ENCODE data around the gene TGFBR1.
A peak's percentile ranks its signal among the peaks of the same experiment; 100 is the strongest.
"Not testable (repeated sequence)": the region's sequence is repeated elsewhere in the genome, so short reads cannot be mapped to it uniquely, and the experiment has no call there.

TGFBR1 gene

GRCh38 chr9:99187311-99187710 is 82.4 kb downstream of the TGFBR1 start:
- TF ChIP-seq POLR2AphosphoS5 (IDR thresholded peaks at IDR 0.05; ENCODE audit: low read depth, low read length) (no peak), POLR2A (IDR thresholded peaks at IDR 0.05; ENCODE audit: low read depth, low read length) (no peak)
- DNase-seq (ENCODE audit: insufficient read length), result no peak
- FAIRE-seq, result no peak

- DNase-seq (ENCODE audit: insufficient read length) (no peak), FAIRE-seq (no peak)
- no peak for TF ChIP-seq POLR2AphosphoS5 (IDR thresholded peaks at IDR 0.05; ENCODE audit: low read depth, low read length)
- no peak for TF ChIP-seq TAF1 (IDR thresholded peaks at IDR 0.05; ENCODE audit: borderline replicate concordance, low read depth, low read length)
- no peak for TF ChIP-seq POLR2A (IDR thresholded peaks at IDR 0.05; ENCODE audit: low read depth, low read length)
These were observed 84.3 kb downstream of the TGFBR1 start for GRCh38 chr9:99189186-99189585.

- no peak for TF ChIP-seq POLR2AphosphoS5 (IDR thresholded peaks at IDR 0.05; ENCODE audit: low read depth, low read length)
- FAIRE-seq, result no peak
- DNase-seq (ENCODE audit: insufficient read length), result no peak
These were observed 85.1 kb downstream of the TGFBR1 start for GRCh38 chr9:99189887-99190596.

- DNase-seq (ENCODE audit: insufficient read length) (no peak), FAIRE-seq (no peak)
- TF ChIP-seq POLR2A (IDR thresholded peaks at IDR 0.05; ENCODE audit: low read depth, low read length) (no peak), POLR2AphosphoS5 (IDR thresholded peaks at IDR 0.05; ENCODE audit: low read depth, low read length) (no peak), TAF1 (IDR thresholded peaks at IDR 0.05; ENCODE audit: borderline replicate concordance, low read depth, low read length) (no peak)
These were observed 85.8 kb downstream of the TGFBR1 start for GRCh38 chr9:99190597-99191283.

- FAIRE-seq (peak; percentile 66), DNase-seq (ENCODE audit: insufficient read length) (no peak)
- TF ChIP-seq POLR2AphosphoS5 (IDR thresholded peaks at IDR 0.05; ENCODE audit: low read depth, low read length) (no peak), TAF1 (IDR thresholded peaks at IDR 0.05; ENCODE audit: borderline replicate concordance, low read depth, low read length) (no peak), POLR2A (IDR thresholded peaks at IDR 0.05; ENCODE audit: low read depth, low read length) (no peak)
These were observed 88.0 kb downstream of the TGFBR1 start for GRCh38 chr9:99192786-99193465.

- TF ChIP-seq POLR2AphosphoS5 (IDR thresholded peaks at IDR 0.05; ENCODE audit: low read depth, low read length), result no peak
- TF ChIP-seq TAF1 (IDR thresholded peaks at IDR 0.05; ENCODE audit: borderline replicate concordance, low read depth, low read length), result no peak
- TF ChIP-seq POLR2A (IDR thresholded peaks at IDR 0.05; ENCODE audit: low read depth, low read length), result no peak
- FAIRE-seq (no peak), DNase-seq (ENCODE audit: insufficient read length) (no peak)
These were observed 88.5 kb downstream of the TGFBR1 start for GRCh38 chr9:99193466-99193821.

GRCh38 chr9:99196484-99196883 is 91.6 kb downstream of the TGFBR1 start:
- FAIRE-seq; DNase-seq (ENCODE audit: insufficient read length): not testable (repeated sequence)

GRCh38 chr9:99197124-99197630 is 92.3 kb downstream of the TGFBR1 start:
- DNase-seq (ENCODE audit: insufficient read length), result no peak
- no peak for FAIRE-seq
- TF ChIP-seq POLR2AphosphoS5 (IDR thresholded peaks at IDR 0.05; ENCODE audit: low read depth, low read length), result no peak
- TF ChIP-seq POLR2A (IDR thresholded peaks at IDR 0.05; ENCODE audit: low read depth, low read length), result no peak
- TF ChIP-seq TAF1 (IDR thresholded peaks at IDR 0.05; ENCODE audit: borderline replicate concordance, low read depth, low read length), result no peak

GRCh38 chr9:99197987-99198386 is 93.1 kb downstream of the TGFBR1 start:
- DNase-seq (ENCODE audit: insufficient read length), result no peak
- TF ChIP-seq TAF1 (IDR thresholded peaks at IDR 0.05; ENCODE audit: borderline replicate concordance, low read depth, low read length) (no peak), POLR2AphosphoS5 (IDR thresholded peaks at IDR 0.05; ENCODE audit: low read depth, low read length) (no peak), POLR2A (IDR thresholded peaks at IDR 0.05; ENCODE audit: low read depth, low read length) (no peak)
- FAIRE-seq, result no peak

- DNase-seq (ENCODE audit: insufficient read length), result no peak
- FAIRE-seq, result peak; percentile 78
- no peak for TF ChIP-seq POLR2A (IDR thresholded peaks at IDR 0.05; ENCODE audit: low read depth, low read length)
- no peak for TF ChIP-seq TAF1 (IDR thresholded peaks at IDR 0.05; ENCODE audit: borderline replicate concordance, low read depth, low read length)
- TF ChIP-seq POLR2AphosphoS5 (IDR thresholded peaks at IDR 0.05; ENCODE audit: low read depth, low read length), result no peak
These were observed 95.1 kb downstream of the TGFBR1 start for GRCh38 chr9:99199938-99200539.

GRCh38 chr9:99201603-99202002 is 96.7 kb downstream of the TGFBR1 start:
- TF ChIP-seq TAF1 (IDR thresholded peaks at IDR 0.05; ENCODE audit: borderline replicate concordance, low read depth, low read length), result no peak
- no peak for TF ChIP-seq POLR2A (IDR thresholded peaks at IDR 0.05; ENCODE audit: low read depth, low read length)
- TF ChIP-seq POLR2AphosphoS5 (IDR thresholded peaks at IDR 0.05; ENCODE audit: low read depth, low read length), result no peak
- DNase-seq (ENCODE audit: insufficient read length) (no peak), FAIRE-seq (no peak)

Data from GM12892 (cell line).